ENCODE results near the gene CTNNA2.

CTNNA2 gene

GRCh38 chr2:80040226-80040625, 527.4 kb downstream of the CTNNA2 start:
- Histone ChIP-seq H3K4me3 (ENCODE audit: low read depth, low read length) (no peak overlapping the region), H3K79me2 (ENCODE audit: control insufficient read depth, insufficient read depth, low read length, unreplicated experiment) (no peaks in the 10 kb centered on the region), H3K27me3 (ENCODE audit: insufficient read depth, low read length) (no peaks in the 10 kb centered on the region), H3K36me3 (ENCODE audit: insufficient read depth, low read length) (no peaks in the 10 kb centered on the region), H3K4me1 (ENCODE audit: control insufficient read depth, insufficient read depth, low read length, unreplicated experiment) (peaks cover 2% of the 10 kb centered on the region), H2AFZ (ENCODE audit: low read length, unreplicated experiment) (no peak overlapping the region), H3K27ac (ENCODE audit: low read depth, low read length) (no peak overlapping the region)

- Histone ChIP-seq H3K4me1 (ENCODE audit: control insufficient read depth, insufficient read depth, low read length, unreplicated experiment) (peaks cover 2% of the 10 kb centered on the region), H3K4me3 (ENCODE audit: low read depth, low read length) (no peak overlapping the region), H3K79me2 (ENCODE audit: control insufficient read depth, insufficient read depth, low read length, unreplicated experiment) (no peaks in the 10 kb centered on the region), H3K36me3 (ENCODE audit: insufficient read depth, low read length) (no peaks in the 10 kb centered on the region), H3K27ac (ENCODE audit: low read depth, low read length) (no peak overlapping the region), H3K27me3 (ENCODE audit: insufficient read depth, low read length) (no peaks in the 10 kb centered on the region), H2AFZ (ENCODE audit: low read length, unreplicated experiment) (no peak overlapping the region)
Measured at GRCh38 chr2:80042635-80043034, 529.8 kb downstream of the CTNNA2 start.

- H3K36me3 ChIP-seq (ENCODE audit: insufficient read depth, low read length) = no peaks in the 10 kb centered on the region
- H3K27ac ChIP-seq (ENCODE audit: low read depth, low read length) = no peak overlapping the region
- no peak overlapping the region for H3K4me3 ChIP-seq (ENCODE audit: low read depth, low read length)
- no peaks in the 10 kb centered on the region for H3K27me3 ChIP-seq (ENCODE audit: insufficient read depth, low read length)
- peaks cover 2% of the 10 kb centered on the region for H3K4me1 ChIP-seq (ENCODE audit: control insufficient read depth, insufficient read depth, low read length, unreplicated experiment)
- H3K79me2 ChIP-seq (ENCODE audit: control insufficient read depth, insufficient read depth, low read length, unreplicated experiment) = no peaks in the 10 kb centered on the region
- H2AFZ ChIP-seq (ENCODE audit: low read length, unreplicated experiment) = no peak overlapping the region
Measured at GRCh38 chr2:80048296-80048695, 535.4 kb downstream of the CTNNA2 start.

GRCh38 chr2:80050246-80050645, 537.4 kb downstream of the CTNNA2 start:
- no peaks in the 10 kb centered on the region for H3K27me3 ChIP-seq (ENCODE audit: insufficient read depth, low read length)
- no peaks in the 10 kb centered on the region for H3K36me3 ChIP-seq (ENCODE audit: insufficient read depth, low read length)
- H3K4me3 ChIP-seq (ENCODE audit: low read depth, low read length) = no peak overlapping the region
- no peaks in the 10 kb centered on the region for H3K4me1 ChIP-seq (ENCODE audit: control insufficient read depth, insufficient read depth, low read length, unreplicated experiment)
- no peak overlapping the region for H2AFZ ChIP-seq (ENCODE audit: low read length, unreplicated experiment)
- no peak overlapping the region for H3K27ac ChIP-seq (ENCODE audit: low read depth, low read length)
- no peaks in the 10 kb centered on the region for H3K79me2 ChIP-seq (ENCODE audit: control insufficient read depth, insufficient read depth, low read length, unreplicated experiment)

- H3K27me3 ChIP-seq (ENCODE audit: insufficient read depth, low read length) = no peaks in the 10 kb centered on the region
- H2AFZ ChIP-seq (ENCODE audit: low read length, unreplicated experiment) = no peak overlapping the region
- no peaks in the 10 kb centered on the region for H3K4me1 ChIP-seq (ENCODE audit: control insufficient read depth, insufficient read depth, low read length, unreplicated experiment)
- no peak overlapping the region for H3K27ac ChIP-seq (ENCODE audit: low read depth, low read length)
- no peaks in the 10 kb centered on the region for H3K36me3 ChIP-seq (ENCODE audit: insufficient read depth, low read length)
- H3K79me2 ChIP-seq (ENCODE audit: control insufficient read depth, insufficient read depth, low read length, unreplicated experiment) = no peaks in the 10 kb centered on the region
- no peak overlapping the region for H3K4me3 ChIP-seq (ENCODE audit: low read depth, low read length)
Measured at GRCh38 chr2:80053522-80054345, 540.9 kb downstream of the CTNNA2 start.

GRCh38 chr2:80054346-80054675, 541.5 kb downstream of the CTNNA2 start:
- H3K36me3 ChIP-seq (ENCODE audit: insufficient read depth, low read length) = no peaks in the 10 kb centered on the region
- no peak overlapping the region for H3K27ac ChIP-seq (ENCODE audit: low read depth, low read length)

GRCh38 chr2:80057956-80058355, 545.1 kb downstream of the CTNNA2 start:
- H3K4me1 ChIP-seq (ENCODE audit: control insufficient read depth, insufficient read depth, low read length, unreplicated experiment) = no peaks in the 10 kb centered on the region
- no peaks in the 10 kb centered on the region for H3K36me3 ChIP-seq (ENCODE audit: insufficient read depth, low read length)

More at GRCh38 chr2:80054346-80054675, 541.5 kb downstream of the CTNNA2 start:
- Histone ChIP-seq H3K4me3 (ENCODE audit: low read depth, low read length) (no peak overlapping the region), H3K27me3 (ENCODE audit: insufficient read depth, low read length) (no peaks in the 10 kb centered on the region), H2AFZ (ENCODE audit: low read length, unreplicated experiment) (no peak overlapping the region), H3K4me1 (ENCODE audit: control insufficient read depth, insufficient read depth, low read length, unreplicated experiment) (no peaks in the 10 kb centered on the region), H3K79me2 (ENCODE audit: control insufficient read depth, insufficient read depth, low read length, unreplicated experiment) (no peaks in the 10 kb centered on the region)

GRCh38 chr2:80058562-80058961, 545.7 kb downstream of the CTNNA2 start:
- Histone ChIP-seq H3K27me3 (ENCODE audit: insufficient read depth, low read length) (no peaks in the 10 kb centered on the region), H3K27ac (ENCODE audit: low read depth, low read length) (no peak overlapping the region), H3K79me2 (ENCODE audit: control insufficient read depth, insufficient read depth, low read length, unreplicated experiment) (no peaks in the 10 kb centered on the region), H3K4me1 (ENCODE audit: control insufficient read depth, insufficient read depth, low read length, unreplicated experiment) (no peaks in the 10 kb centered on the region), H3K36me3 (ENCODE audit: insufficient read depth, low read length) (no peaks in the 10 kb centered on the region), H3K4me3 (ENCODE audit: low read depth, low read length) (no peak overlapping the region), H2AFZ (ENCODE audit: low read length, unreplicated experiment) (no peak overlapping the region)

More at GRCh38 chr2:80057956-80058355, 545.1 kb downstream of the CTNNA2 start:
- no peaks in the 10 kb centered on the region for H3K27me3 ChIP-seq (ENCODE audit: insufficient read depth, low read length)
- no peaks in the 10 kb centered on the region for H3K79me2 ChIP-seq (ENCODE audit: control insufficient read depth, insufficient read depth, low read length, unreplicated experiment)
- H3K4me3 ChIP-seq (ENCODE audit: low read depth, low read length) = no peak overlapping the region
- no peak overlapping the region for H3K27ac ChIP-seq (ENCODE audit: low read depth, low read length)
- no peak overlapping the region for H2AFZ ChIP-seq (ENCODE audit: low read length, unreplicated experiment)

- Histone ChIP-seq H3K4me3 (ENCODE audit: low read depth, low read length) (no peak overlapping the region), H3K27ac (ENCODE audit: low read depth, low read length) (no peak overlapping the region), H3K27me3 (ENCODE audit: insufficient read depth, low read length) (no peaks in the 10 kb centered on the region), H3K4me1 (ENCODE audit: control insufficient read depth, insufficient read depth, low read length, unreplicated experiment) (no peaks in the 10 kb centered on the region), H2AFZ (ENCODE audit: low read length, unreplicated experiment) (no peak overlapping the region), H3K36me3 (ENCODE audit: insufficient read depth, low read length) (no peaks in the 10 kb centered on the region), H3K79me2 (ENCODE audit: control insufficient read depth, insufficient read depth, low read length, unreplicated experiment) (no peaks in the 10 kb centered on the region)
Measured at GRCh38 chr2:80059447-80059846, 546.6 kb downstream of the CTNNA2 start.

- Histone ChIP-seq H3K36me3 (ENCODE audit: insufficient read depth, low read length) (no peaks in the 10 kb centered on the region), H3K4me3 (ENCODE audit: low read depth, low read length) (no peak overlapping the region), H3K27ac (ENCODE audit: low read depth, low read length) (no peak overlapping the region), H3K4me1 (ENCODE audit: control insufficient read depth, insufficient read depth, low read length, unreplicated experiment) (no peaks in the 10 kb centered on the region), H3K27me3 (ENCODE audit: insufficient read depth, low read length) (peaks cover 10% of the 10 kb centered on the region), H3K79me2 (ENCODE audit: control insufficient read depth, insufficient read depth, low read length, unreplicated experiment) (no peaks in the 10 kb centered on the region), H2AFZ (ENCODE audit: low read length, unreplicated experiment) (no peak overlapping the region)
Measured at GRCh38 chr2:80061881-80062280, 549.0 kb downstream of the CTNNA2 start.

- Histone ChIP-seq H3K4me1 (ENCODE audit: control insufficient read depth, insufficient read depth, low read length, unreplicated experiment) (no peaks in the 10 kb centered on the region), H3K36me3 (ENCODE audit: insufficient read depth, low read length) (no peaks in the 10 kb centered on the region), H3K27ac (ENCODE audit: low read depth, low read length) (no peak overlapping the region), H3K79me2 (ENCODE audit: control insufficient read depth, insufficient read depth, low read length, unreplicated experiment) (no peaks in the 10 kb centered on the region), H3K27me3 (ENCODE audit: insufficient read depth, low read length) (peaks cover 11% of the 10 kb centered on the region), H3K4me3 (ENCODE audit: low read depth, low read length) (no peak overlapping the region), H2AFZ (ENCODE audit: low read length, unreplicated experiment) (no peak overlapping the region)
Measured at GRCh38 chr2:80062298-80062697, 549.4 kb downstream of the CTNNA2 start.

Data from ACC112 (cell line).